K562 (cell line): Measurements from ENCODE around the gene GAMT. TPM values are rescaled to one million over a fixed set of nuclear protein-coding genes. Genes with fewer than 3 reads are reported as not detected.
A peak's percentile ranks its signal among the peaks of the same experiment; 100 is the strongest.

ENCODE experiments used
- ATAC-seq: fragments of 200-7000 bp; cut with Tn5 transposase; 3 replicates; pipeline ENCODE4 v1.9.1; 2020; ENCODE audit warnings: moderate library complexity
- BruUV-seq: library from RNA; stranded (reverse); fragments of 400-500 nt; replicated peaks from 2 replicates; lab custom pipeline; 2021; lab: Mats Ljungman, UMichigan
- CTCF ChIA-PET: fragments of 300-600 bp; formaldehyde crosslinking; extraction: SDS; loops from one replicate; lab custom pipeline; 2021; ENCODE audit warnings: low intra/inter-chr PET ratio; lab: Yijun Ruan, JAX
- POLR2A ChIA-PET: fragments of 300-600, 350-650 bp; sonication (Branson Sonifier 250); formaldehyde crosslinking; extraction: SDS; loops from one replicate; lab custom pipeline; 2021; ENCODE audit warnings: antibody characterized with exemption, inconsistent platforms; lab: Yijun Ruan, JAX
- DNase-seq, 4 experiments: peaks; one replicate each; pipeline versions ENCODE4 v3.0.0 to v3.0.0-alpha.2; 2011 to 2018; ENCODE audit warnings: low spot score in 3 of 4, mixed read lengths in 3 of 4; ENCODE audit errors: extremely low read depth in 1 of 4
- FAIRE-seq: peaks from 2 replicates; lab custom pipeline; 2011; peaks lifted over from hg19 to GRCh38; lab: Jason Lieb, UNC
- H2AFZ ChIP-seq: 2 replicates; pipeline ENCODE4 v1.6.0; 2011; ENCODE audit warnings: low read depth, low read length, control low read depth, inconsistent platforms
- H3K27ac ChIP-seq: fragments of 200-600 bp; 3 replicates; pipeline ENCODE4 v1.8.0; 2011; ENCODE audit warnings: low read depth, mild to moderate bottlenecking, control low read depth, inconsistent platforms, low read length, moderate library complexity, mixed read lengths; ENCODE audit errors: extremely low read depth
- H3K27me3 ChIP-seq, 2 experiments: fragments of 300-600 bp in 1 of 2; 2 replicates in 1 of 2; 3 replicates in 1 of 2; pipeline versions ENCODE4 v1.6.0 to v1.8.0; 2011; ENCODE audit warnings: inconsistent platforms in 2 of 2, low read length in 2 of 2, mild to moderate bottlenecking in 1 of 2, mixed read lengths in 1 of 2, moderate library complexity in 1 of 2; ENCODE audit not compliant: control insufficient read depth in 2 of 2, insufficient read depth in 2 of 2
- H3K36me3 ChIP-seq: fragments of 300-600 bp; 3 replicates; pipeline ENCODE4 v1.8.0; 2011; ENCODE audit warnings: mild to moderate bottlenecking, low read length, inconsistent platforms; ENCODE audit not compliant: control insufficient read depth, insufficient read depth
- H3K4me1 ChIP-seq, 2 experiments: fragments of 200-600 bp in 1 of 2; replicated peaks in 1 of 2; 2 replicates in 1 of 2; 3 replicates in 1 of 2; pipeline versions ENCODE4 v1.5.1 to v1.8.0; 2011; ENCODE audit warnings: inconsistent platforms in 2 of 2, low read length in 2 of 2, mild to moderate bottlenecking in 1 of 2, mixed read lengths in 1 of 2, moderate library complexity in 1 of 2; ENCODE audit not compliant: control insufficient read depth in 2 of 2, insufficient read depth in 2 of 2
- H3K4me2 ChIP-seq: 2 replicates; pipeline ENCODE4 v1.6.1; 2011; ENCODE audit warnings: low read length, control low read depth, inconsistent platforms, mixed read lengths; ENCODE audit not compliant: insufficient read depth
- H3K4me3 ChIP-seq: fragments of 200-600 bp; sonication (generic), shearing (Covaris generic); 2 replicates; pipeline ENCODE4 v1.5.1; 2016; ENCODE audit warnings: control low read depth, inconsistent platforms
- H3K79me2 ChIP-seq: fragments of 200-600 bp; 3 replicates; pipeline ENCODE4 v1.8.0; 2011; ENCODE audit warnings: low read length, inconsistent platforms; ENCODE audit not compliant: control insufficient read depth, insufficient read depth
- H3K9ac ChIP-seq, 2 experiments: 2 replicates each; pipeline versions ENCODE4 v1.6.0 to v1.6.1; 2011; ENCODE audit warnings: low read depth in 2 of 2, low read length in 2 of 2, control low read depth in 1 of 2, inconsistent platforms in 1 of 2, mild to moderate bottlenecking in 1 of 2, mixed read lengths in 1 of 2; ENCODE audit not compliant: insufficient read depth in 1 of 2
- H3K9me1 ChIP-seq: one replicate; pipeline ENCODE4 v1.6.0; 2011; ENCODE audit warnings: inconsistent platforms, mild to moderate bottlenecking, low read length, moderate library complexity; ENCODE audit not compliant: control insufficient read depth, insufficient read depth
- H3K9me3 ChIP-seq: replicated peaks from 2 replicates; pipeline ENCODE4 v1.5.1; 2011; ENCODE audit warnings: low read depth, low read length, inconsistent platforms; ENCODE audit not compliant: control insufficient read depth, insufficient read depth
- H4K20me1 ChIP-seq: replicated peaks from 2 replicates; pipeline ENCODE4 v1.6.1; 2011; ENCODE audit warnings: low read length, inconsistent platforms, mixed read lengths; ENCODE audit not compliant: control insufficient read depth, insufficient read depth
- BCOR ChIP-seq: fragments of 450-650 bp; IDR thresholded peaks from 2 replicates; pipeline ENCODE4 v1.6.1; 2016
- CBX8 ChIP-seq: fragments of 200-600 bp; sonication (generic); IDR thresholded peaks from 2 replicates; pipeline ENCODE4 v1.6.1; 2012; ENCODE audit warnings: borderline replicate concordance, mixed run types, low read depth, mild to moderate bottlenecking, moderate library complexity, mixed read lengths, low read length, control low read depth, inconsistent platforms; ENCODE audit not compliant: poor library complexity, severe bottlenecking; ENCODE audit errors: extremely low read depth
- ESRRB ChIP-seq: fragments of 250-450 bp; sonication (Bioruptor Pico); IDR thresholded peaks from 2 replicates; pipeline ENCODE4 v1.5.0; 2020; ENCODE audit warnings: mild to moderate bottlenecking, moderate library complexity, borderline replicate concordance
- MCM5 ChIP-seq: fragments of 450-650 bp; IDR thresholded peaks from 2 replicates; pipeline ENCODE4 v1.6.1; 2016; ENCODE audit warnings: low read depth
- NFE2L1 ChIP-seq: fragments of 450-650 bp; IDR thresholded peaks from 2 replicates; pipeline ENCODE4 v1.6.1; 2016; ENCODE audit warnings: missing genetic modification characterization, low read depth, mild to moderate bottlenecking, missing compliant biosample characterization, moderate library complexity, borderline replicate concordance
- RBM25 ChIP-seq: fragments of 200-400 bp; formaldehyde crosslinking; IDR thresholded peaks from 2 replicates; pipeline ENCODE4 v1.6.1; 2018; ENCODE audit warnings: low read length, low read depth, moderate library complexity; ENCODE audit not compliant: severe bottlenecking
- RBM34 ChIP-seq: fragments of 200-400 bp; formaldehyde crosslinking; IDR thresholded peaks from 2 replicates; pipeline ENCODE4 v1.6.1; 2018; ENCODE audit warnings: low read length, borderline replicate concordance; ENCODE audit not compliant: insufficient read depth
- RERE ChIP-seq: sonication (generic); formaldehyde crosslinking; IDR thresholded peaks from 2 replicates; pipeline ENCODE4 v1.8.0; 2023; ENCODE audit warnings: missing genetic modification reagents, mild to moderate bottlenecking, borderline replicate concordance
- SRSF1 ChIP-seq: fragments of 200-400 bp; formaldehyde crosslinking; IDR thresholded peaks from 2 replicates; pipeline ENCODE4 v1.6.1; 2017; ENCODE audit warnings: mild to moderate bottlenecking, low read depth, low read length, moderate library complexity
- ZBTB12 ChIP-seq: fragments of 250-450 bp; sonication (Bioruptor Pico); IDR thresholded peaks from 2 replicates; pipeline ENCODE4 v1.4.0; 2020
- ZNF121 ChIP-seq: sonication (generic); formaldehyde crosslinking; conservative IDR thresholded peaks from 2 replicates; pipeline ENCODE4 v1.8.0; 2022; ENCODE audit warnings: missing genetic modification reagents
- ZNF436 ChIP-seq: fragments of 250-450, 450-650 bp; sonication (Bioruptor Pico); formaldehyde crosslinking; IDR thresholded peaks from 2 replicates; pipeline ENCODE4 v1.7.0; 2020; ENCODE audit warnings: mild to moderate bottlenecking
- WGBS: fragments of 100-300 bp; shearing (Covaris generic); methylation state at CpG from one replicate; pipeline ENCODE4 v1.1.6; 2016; ENCODE audit warnings: low coverage, mixed read lengths; ENCODE audit not compliant: insufficient coverage; ENCODE audit errors: missing lambda C conversion rate; 5-methylcytosine and 5-hydroxymethylcytosine counted together
- in situ Hi-C: fragments of 300-500 bp; cut with MboI; formaldehyde crosslinking; loops from 4 replicates; pipeline ENCODE4 v1.15.0; 2018; ENCODE audit warnings: inconsistent platforms, mixed read lengths
- intact Hi-C: fragments of 100-400 bp; cut with micrococcal nuclease; formaldehyde crosslinking; loops from 2 replicates; pipeline ENCODE4 v1.14.2; 2022
- polyA plus RNA-seq, 8 experiments: library from polyadenylated mRNA; depleted of rRNA in 4 of 8; stranded (reverse) in 5 of 8; unstranded in 3 of 8; fragments of >200 nt; fragmentation: Nextera tagmentation in 2 of 8; fragmentation: Illumina TruSeq in 1 of 8; extraction: Ambion mirVana in 2 of 8; extraction: Trizol in 1 of 8; gene quantifications; 2 replicates each; pipeline versions ENCODE4 v1.2.1 to v1.2.3, GENCODE V29; 2011 to 2014; ENCODE audit warnings: inconsistent platforms in 1 of 8, missing spikeins in 1 of 8
- total RNA-seq, 7 experiments: library from RNA; depleted of rRNA in 6 of 7; stranded (reverse); fragments of >200 nt in 6 of 7; fragmentation: Illumina TruSeq in 2 of 7; extraction: Trizol in 2 of 7; gene quantifications; 2 replicates each; pipeline versions ENCODE4 v1.2.1 to v1.2.3, GENCODE V29; 2011 to 2021; ENCODE audit warnings: low replicate concordance in 1 of 7

Gene GAMT
- total and polyA plus RNA-seq, 9 of the 15 experiments (the other 6 are each of a cell fraction or from before 2014, with no cell fraction given) = 1.3 to 35.3 (median 27.2) TPM

GRCh38 chr19:1354970-1355567, 46.3 kb downstream of the GAMT start (continued):
- TF ChIP-seq RERE (no peak), ZNF436 (CRISPR knock-in tag) (no peak)

- Histone ChIP-seq H3K79me2 (peaks cover 19% of the 10 kb centered on the region), H3K9ac (no peak overlapping the region), H3K9me1 (no peaks in the 10 kb centered on the region), H3K4me3 (no peak overlapping the region), H3K9me3 (no peaks in the 10 kb centered on the region), H3K4me2 (no peak overlapping the region), H4K20me1 (peaks cover 5% of the 10 kb centered on the region; the same call in 1 of the 2 replicates), H3K36me3 (peaks cover 21% of the 10 kb centered on the region), H3K27me3 (no peaks in the 10 kb centered on the region), H2AFZ (no peak overlapping the region), H3K4me1 (peaks cover 10 to 28% of the 10 kb centered on the region in 2 experiments), H3K27ac (no peak overlapping the region)
- in situ Hi-C loops = no loop called here
- POLR2A ChIA-PET = interaction anchor here (0.6 to 1.3 kb wide), 2 partner anchors 10 to 11 kb away, joined by 3 read pairs; no protein-coding TSS in a partner anchor
- ATAC-seq (no peak), FAIRE-seq (no peak), DNase-seq (no peak)
- intact Hi-C loops = no loop called here
- CTCF ChIA-PET = interaction anchor here (0.5 kb wide), 1 partner anchor 138 kb away, joined by 5 read pairs; the partner anchor contains the start of gene REEP6
- WGBS = 84% methylated on average over 9 of the region's 9 CpGs
- no TSS peak for BruUV-seq
- no peak for TF ChIP-seq NFE2L1 (tag)
- TF ChIP-seq CBX8 = no peak
- peak; percentile 35 for TF ChIP-seq RBM25
- TF ChIP-seq SRSF1 = no peak
- TF ChIP-seq ESRRB (CRISPR knock-in tag) = no peak
- TF ChIP-seq RBM34 = no peak
- TF ChIP-seq ZNF121 (CRISPR knock-in tag) = peak; percentile 92
- peak; percentile 27; the same call in 1 of the 2 replicates for TF ChIP-seq BCOR
- no peak for TF ChIP-seq ZBTB12
- TF ChIP-seq MCM5 = no peak
Measured at GRCh38 chr19:1353144-1353543, 48.2 kb downstream of the GAMT start.
